ENCODE results near the gene ASB10.

GRCh38 chr7:151168003-151168786 lies 18.9 kb downstream of the ASB10 start:
- TF ChIP-seq CTCF (IDR thresholded peaks at IDR 0.05) (peak; percentile 83), EZH2 (IDR thresholded peaks at IDR 0.05; ENCODE audit: borderline replicate concordance, insufficient read depth, low read depth, low read length, poor library complexity, severe bottlenecking) (peak; percentile 90)
